HG02884 (cell line): Measurements from ENCODE around the gene DYRK4.

Experiments
- ATAC-seq: cut with Tn5 transposase; IDR thresholded peaks from one replicate; pipeline ENCODE4 v1.9.1; 2021; ENCODE audit warnings: mild to moderate bottlenecking, moderate library complexity; ENCODE audit not compliant: unreplicated experiment

The DYRK4 gene

GRCh38 chr12:4610481-4610880 lies 48.5 kb downstream of the DYRK4 start:
- ATAC-seq = no peak

DNA sequence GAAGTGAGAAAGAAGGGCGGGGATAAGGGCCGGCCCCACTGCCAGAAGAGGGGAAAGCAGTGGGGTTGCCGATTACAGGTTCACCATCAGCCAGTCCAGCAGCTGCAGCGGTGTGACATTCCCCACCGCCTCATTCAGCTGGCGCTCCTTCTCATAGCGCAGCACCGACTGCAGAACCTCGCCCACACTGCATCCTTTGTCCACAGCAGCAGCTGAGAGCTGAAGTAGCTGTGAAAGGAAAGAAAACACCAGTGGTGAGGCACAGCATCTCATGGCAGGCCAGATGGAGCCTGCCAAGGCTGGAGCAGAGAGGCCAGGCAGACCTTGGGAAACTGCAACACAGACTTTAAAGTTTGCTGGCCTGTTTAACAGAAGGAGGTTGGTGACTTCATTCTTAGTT lies 53.7 kb downstream of the DYRK4 start:
- no peak for ATAC-seq

DNA sequence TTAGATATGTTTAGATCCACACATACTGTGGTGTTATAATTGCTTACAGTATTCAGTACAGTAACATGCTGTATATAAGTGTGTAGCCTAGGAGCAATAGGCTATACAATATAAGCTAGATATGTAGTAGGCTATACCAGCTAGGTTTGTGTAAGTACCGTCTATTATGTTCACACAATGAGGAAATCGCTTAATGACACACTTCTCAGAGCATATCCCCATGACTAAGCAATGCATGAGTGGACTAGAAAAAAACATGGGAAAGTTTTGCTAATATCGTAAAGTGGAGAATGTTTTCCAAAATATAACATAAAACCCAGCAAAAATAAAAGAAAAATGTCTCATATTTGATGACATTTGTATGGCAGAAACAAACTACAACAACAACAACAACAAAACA lies 59.5 kb downstream of the DYRK4 start:
- no peak for ATAC-seq

DNA sequence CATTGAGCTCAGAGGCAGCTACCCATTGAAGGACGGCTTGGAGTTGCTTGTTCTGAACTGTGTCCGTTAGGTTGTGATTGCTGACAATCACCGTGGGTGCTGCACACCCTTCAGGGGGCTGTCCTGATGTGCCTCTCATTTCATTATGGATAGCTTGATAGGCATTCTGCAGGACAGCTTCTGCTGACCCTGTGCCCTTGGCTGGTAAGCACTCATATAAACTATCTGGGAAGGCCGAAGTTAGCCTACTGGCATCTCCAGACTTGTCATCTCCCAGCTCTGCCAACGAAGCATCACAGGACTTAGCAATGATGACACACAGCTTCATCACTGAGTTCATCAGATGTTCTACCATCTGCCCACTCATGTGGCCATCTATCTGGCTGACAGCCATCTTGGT lies 64.5 kb downstream of the DYRK4 start:
- ATAC-seq = no peak

DNA sequence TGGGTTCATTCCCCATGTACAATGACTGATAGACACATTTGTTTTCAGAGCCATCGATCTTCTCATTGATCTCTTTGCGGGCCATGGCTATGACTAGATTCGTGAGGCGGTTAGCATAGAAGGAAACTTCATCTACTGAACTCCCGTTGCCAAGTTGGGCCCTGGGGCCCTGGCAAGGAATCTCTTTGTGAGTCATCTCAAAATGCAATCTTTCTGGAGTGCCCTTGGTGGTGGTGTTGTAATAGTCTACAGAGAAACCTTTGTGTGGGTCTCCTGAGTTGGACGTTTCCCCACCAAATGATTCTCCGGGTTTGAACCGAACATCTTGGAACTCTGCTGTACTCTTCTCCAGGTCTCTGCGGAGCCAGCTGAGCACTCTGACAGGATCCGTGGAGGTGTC lies 66.4 kb downstream of the DYRK4 start:
- no peak for ATAC-seq

GRCh38 chr12:4630262-4630661 lies 68.3 kb downstream of the DYRK4 start:
- no peak for ATAC-seq

DNA sequence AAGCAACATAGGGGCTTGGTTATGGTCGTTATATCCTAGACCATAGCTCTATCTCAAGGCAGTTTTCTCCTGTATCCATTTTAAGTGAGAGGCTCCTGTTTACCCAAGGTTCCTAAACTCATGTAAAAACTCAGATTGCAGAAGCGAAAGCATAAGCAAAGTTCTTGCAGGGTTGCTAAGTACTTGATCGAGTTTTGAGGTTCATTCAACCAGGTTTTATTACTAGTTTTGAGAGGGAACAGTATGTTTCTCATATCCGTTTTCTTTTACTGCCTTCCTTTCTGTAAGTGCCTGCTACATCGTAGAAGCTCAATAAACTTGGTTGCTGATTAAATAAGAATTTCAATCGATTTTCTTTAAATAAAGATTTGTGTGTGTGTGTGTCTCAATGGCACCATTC lies 81.7 kb downstream of the DYRK4 start:
- ATAC-seq = peak; percentile 73

DNA sequence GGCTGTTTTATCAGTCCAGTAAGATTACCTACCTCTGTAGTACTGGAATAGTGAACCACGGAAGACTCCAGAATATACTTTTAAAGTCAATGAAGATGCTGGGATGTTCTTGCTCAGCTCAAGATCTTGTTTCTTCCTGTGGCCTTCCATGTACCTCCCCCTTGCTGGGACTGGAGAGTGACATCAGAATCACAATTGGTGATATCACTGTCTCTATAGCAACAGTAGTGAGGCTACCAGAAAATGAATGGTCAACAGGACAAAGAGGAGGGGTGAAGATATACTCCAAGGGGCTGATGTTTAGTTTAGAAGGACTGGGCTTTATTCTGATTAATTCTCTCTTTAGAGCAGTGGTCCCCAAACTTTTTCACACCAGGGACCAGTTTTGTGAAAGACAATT lies 83.0 kb downstream of the DYRK4 start:
- no peak for ATAC-seq

DNA sequence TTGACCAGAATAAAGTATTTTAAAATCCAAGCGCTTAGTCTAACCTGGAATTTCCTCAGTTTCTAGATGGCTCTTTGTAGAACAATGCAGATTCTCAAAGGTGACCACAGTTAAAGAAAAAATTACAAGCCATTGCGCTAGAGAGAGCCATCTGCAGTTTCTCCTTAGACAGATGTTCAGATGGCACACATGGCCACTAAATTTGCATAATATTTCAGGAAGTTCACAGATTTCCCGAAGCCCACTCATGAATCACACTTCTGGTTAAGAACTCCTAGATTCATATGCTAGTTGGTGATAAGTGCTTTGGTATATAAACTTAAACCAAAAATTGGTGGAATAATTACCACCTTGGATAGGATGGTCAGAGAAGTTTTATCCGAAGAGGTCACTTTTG lies 86.1 kb downstream of the DYRK4 start:
- no peak for ATAC-seq

DNA sequence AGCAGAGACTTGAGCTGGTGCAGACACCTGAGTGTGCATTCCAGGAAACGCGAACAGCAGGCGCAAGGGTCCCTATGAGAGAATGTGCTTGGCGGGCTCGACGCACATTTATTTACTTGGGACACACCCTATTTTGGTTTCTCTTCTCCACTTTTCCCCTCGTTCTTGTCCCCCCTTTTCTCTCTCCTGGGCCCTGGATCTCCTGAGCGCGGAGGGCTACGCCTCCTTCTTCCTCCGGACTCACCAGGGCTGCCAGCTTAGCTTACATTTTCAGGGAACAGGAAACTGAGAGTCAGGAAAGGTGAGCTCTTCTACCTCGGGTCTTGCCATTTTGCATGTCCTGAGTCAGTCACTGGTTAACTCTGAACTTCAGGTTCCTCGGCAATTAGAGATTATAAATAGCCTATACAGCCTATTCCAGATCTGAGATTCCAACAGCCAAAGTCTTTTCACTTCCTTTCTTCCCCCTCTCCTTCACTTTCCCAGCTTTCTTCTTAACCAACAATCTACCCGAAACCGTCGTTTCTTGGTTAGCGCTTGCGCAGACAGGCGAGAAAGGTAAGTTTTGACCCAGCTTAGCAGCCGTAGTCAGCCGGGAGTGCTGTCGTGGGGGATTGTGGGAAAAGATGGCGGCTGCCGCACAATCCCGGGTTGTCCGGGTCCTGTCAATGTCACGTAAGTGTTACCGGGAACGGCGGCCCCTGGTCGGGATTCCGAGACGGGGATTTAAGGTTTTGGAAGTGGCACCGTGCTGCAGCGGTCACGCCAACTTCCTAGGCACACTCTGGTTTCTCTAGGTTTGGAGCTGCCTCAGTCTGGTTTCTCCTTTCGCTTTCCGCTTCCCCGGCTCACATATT lies 86.7 kb downstream of the DYRK4 start, which contains the start of the genes AKAP3 and NDUFA9:
TSS of gene AKAP3 (minus strand) at position 551 of the 857 bp plus-strand sequence. CDS start 10,855 bp downstream, outside the sequence.
TSS of gene NDUFA9 (plus strand) at position 614 of the 857 bp plus-strand sequence. CDS start at position 627, 13 bp downstream.
- peak; percentile 74 for ATAC-seq

GRCh38 chr12:4649358-4649661 lies 87.3 kb downstream of the DYRK4 start:
- ATAC-seq = no peak

GRCh38 chr12:4653257-4653656 lies 91.2 kb downstream of the DYRK4 start:
- ATAC-seq = no peak

DNA sequence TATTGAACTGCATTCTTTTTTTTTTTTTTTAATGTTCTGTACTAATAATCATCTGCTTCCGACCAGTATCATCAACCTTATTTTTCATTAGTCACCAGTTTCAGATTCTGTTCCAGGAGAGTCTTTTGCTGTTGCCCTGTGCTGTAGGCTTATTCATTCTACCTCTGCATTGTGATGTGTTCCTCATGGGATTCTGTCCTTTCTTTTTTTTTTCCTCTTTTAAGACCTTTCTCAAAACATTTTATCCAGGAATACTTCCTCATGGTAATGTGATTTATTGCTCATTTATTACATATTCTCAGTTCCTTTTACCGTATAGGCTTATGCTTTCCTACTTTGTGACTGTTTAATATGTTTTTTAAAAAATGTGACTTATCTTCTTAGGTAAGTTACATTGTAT lies 91.7 kb downstream of the DYRK4 start:
- ATAC-seq = no peak
